Keratinocyte (primary cell): ENCODE data around the gene TFCP2L1. TPM values are rescaled to one million over a fixed set of nuclear protein-coding genes. Genes with fewer than 3 reads are reported as not detected.

Source experiments
- DNase-seq: peaks from one replicate; pipeline ENCODE4 v3.0.0-alpha.2; 2011; ENCODE audit warnings: low read depth, missing footprints, low spot score
- FAIRE-seq: peaks from 2 replicates; lab custom pipeline; 2011; peaks lifted over from hg19 to GRCh38; lab: Jason Lieb, UNC
- H2AFZ ChIP-seq: 2 replicates; pipeline ENCODE4 v1.6.0; 2012; ENCODE audit warnings: low read length, control low read depth, inconsistent platforms; ENCODE audit not compliant: control insufficient read depth
- H3K27ac ChIP-seq: 2 replicates; pipeline ENCODE4 v1.5.1; 2011; ENCODE audit warnings: low read length; ENCODE audit not compliant: control insufficient read depth, insufficient read depth
- H3K27me3 ChIP-seq: 3 replicates; pipeline ENCODE4 v1.6.0; 2011; ENCODE audit warnings: low read length; ENCODE audit not compliant: control insufficient read depth, insufficient read depth; ENCODE audit errors: extremely low read depth
- H3K36me3 ChIP-seq, 2 experiments: 2 replicates in 1 of 2; 3 replicates in 1 of 2; pipeline ENCODE4 v1.5.1; 2011; ENCODE audit warnings: low read length in 2 of 2, mild to moderate bottlenecking in 1 of 2; ENCODE audit not compliant: control insufficient read depth in 2 of 2, insufficient read depth in 2 of 2; ENCODE audit errors: extremely low read depth in 1 of 2
- H3K4me1 ChIP-seq: 3 replicates; pipeline ENCODE4 v1.5.1; 2011; ENCODE audit warnings: low read length; ENCODE audit not compliant: control insufficient read depth, insufficient read depth; ENCODE audit errors: extremely low read depth
- H3K4me2 ChIP-seq: 3 replicates; pipeline ENCODE4 v1.6.0; 2011; ENCODE audit warnings: low read depth, low read length; ENCODE audit not compliant: control insufficient read depth, insufficient read depth; ENCODE audit errors: extremely low read depth
- H3K4me3 ChIP-seq, 3 experiments: fragments of 200-600 bp in 1 of 3; sonication (generic) in 1 of 3; 2 replicates in 2 of 3; 3 replicates in 1 of 3; pipeline ENCODE4 v1.5.1; 2011 to 2016; ENCODE audit warnings: low read length in 3 of 3, mild to moderate bottlenecking in 3 of 3, control low read depth in 2 of 3, inconsistent platforms in 1 of 3, low read depth in 1 of 3, mixed read lengths in 1 of 3, mixed run types in 1 of 3, moderate library complexity in 1 of 3; ENCODE audit not compliant: control insufficient read depth in 2 of 3, insufficient read depth in 2 of 3; ENCODE audit errors: extremely low read depth in 1 of 3
- H3K79me2 ChIP-seq: 2 replicates; pipeline ENCODE4 v1.6.0; 2012; ENCODE audit warnings: low read length; ENCODE audit not compliant: control insufficient read depth, insufficient read depth
- H3K9ac ChIP-seq: 3 replicates; pipeline ENCODE4 v1.6.0; 2011; ENCODE audit warnings: low read length; ENCODE audit not compliant: control insufficient read depth, insufficient read depth; ENCODE audit errors: extremely low read depth
- H3K9me1 ChIP-seq: 3 replicates; pipeline ENCODE4 v1.6.0; 2011; ENCODE audit warnings: low read length; ENCODE audit not compliant: control insufficient read depth, insufficient read depth; ENCODE audit errors: extremely low read depth
- H3K9me3 ChIP-seq: 2 replicates; pipeline ENCODE4 v1.5.1; 2012; ENCODE audit warnings: low read depth, low read length; ENCODE audit not compliant: control insufficient read depth
- H4K20me1 ChIP-seq: 3 replicates; pipeline ENCODE4 v1.6.0; 2011; ENCODE audit warnings: low read length; ENCODE audit not compliant: control insufficient read depth, insufficient read depth; ENCODE audit errors: extremely low read depth
- EZH2 ChIP-seq: IDR thresholded peaks from one replicate; pipeline ENCODE4 v1.6.1; 2012; ENCODE audit warnings: inconsistent platforms, mild to moderate bottlenecking, low read length, moderate library complexity
- dilution Hi-C: fragments of 300-500 bp; cut with MboI; formaldehyde crosslinking; loops from one replicate; pipeline ENCODE4 v1.7.0; 2020; ENCODE audit warnings: low sequenced_read_pairs; ENCODE audit not compliant: extremely low pct_ligation_motif_present
- polyA plus RNA-seq, 5 experiments: library from polyadenylated mRNA; depleted of rRNA in 3 of 5; stranded (reverse) in 3 of 5; stranded (forward) in 1 of 5; unstranded in 1 of 5; fragments of >200 nt; gene quantifications; 1 replicate in 1 of 5; 2 replicates in 3 of 5; 3 replicates in 1 of 5; pipeline versions ENCODE4 v1.2.1 to v1.2.3, GENCODE V29; 2011 to 2012; ENCODE audit warnings: missing spikeins in 2 of 5, low read depth in 1 of 5, low replicate concordance in 1 of 5
- TF ChIP-seq, protein P1 (sequence below), 3 experiments: IDR thresholded peaks in 1 of 3; conservative IDR thresholded peaks in 1 of 3; optimal IDR thresholded peaks in 1 of 3; 2 replicates in 2 of 3; 3 replicates in 1 of 3; pipeline versions ENCODE3 to v1.5.1; 2011; ENCODE audit warnings: low read length in 3 of 3, mild to moderate bottlenecking in 3 of 3, moderate library complexity in 2 of 3, control low read depth in 1 of 3, inconsistent platforms in 1 of 3; ENCODE audit not compliant: insufficient read depth in 2 of 3; ENCODE audit errors: extremely low read depth in 1 of 3

Gene TFCP2L1
- polyA plus RNA-seq, 1 donor (not counting 4 experiments of a cell fraction or from before 2014, with no cell fraction given): 29.4 TPM

- no peak overlapping the region for H2AFZ ChIP-seq
- H3K4me3 ChIP-seq: no peak overlapping the region
- H3K9me1 ChIP-seq: no peaks in the 10 kb centered on the region
- no peak overlapping the region for H3K27ac ChIP-seq
- dilution Hi-C loops: no loop called here
- no peak for DNase-seq
- H3K36me3 ChIP-seq: peaks cover 37 to 49% of the 10 kb centered on the region in 2 experiments
- no peak overlapping the region for H3K9ac ChIP-seq
- H3K4me1 ChIP-seq: no peaks in the 10 kb centered on the region
- H4K20me1 ChIP-seq: no peaks in the 10 kb centered on the region
- no peaks in the 10 kb centered on the region for H3K79me2 ChIP-seq
- FAIRE-seq: no peak
- TF ChIP-seq, protein P1, sequence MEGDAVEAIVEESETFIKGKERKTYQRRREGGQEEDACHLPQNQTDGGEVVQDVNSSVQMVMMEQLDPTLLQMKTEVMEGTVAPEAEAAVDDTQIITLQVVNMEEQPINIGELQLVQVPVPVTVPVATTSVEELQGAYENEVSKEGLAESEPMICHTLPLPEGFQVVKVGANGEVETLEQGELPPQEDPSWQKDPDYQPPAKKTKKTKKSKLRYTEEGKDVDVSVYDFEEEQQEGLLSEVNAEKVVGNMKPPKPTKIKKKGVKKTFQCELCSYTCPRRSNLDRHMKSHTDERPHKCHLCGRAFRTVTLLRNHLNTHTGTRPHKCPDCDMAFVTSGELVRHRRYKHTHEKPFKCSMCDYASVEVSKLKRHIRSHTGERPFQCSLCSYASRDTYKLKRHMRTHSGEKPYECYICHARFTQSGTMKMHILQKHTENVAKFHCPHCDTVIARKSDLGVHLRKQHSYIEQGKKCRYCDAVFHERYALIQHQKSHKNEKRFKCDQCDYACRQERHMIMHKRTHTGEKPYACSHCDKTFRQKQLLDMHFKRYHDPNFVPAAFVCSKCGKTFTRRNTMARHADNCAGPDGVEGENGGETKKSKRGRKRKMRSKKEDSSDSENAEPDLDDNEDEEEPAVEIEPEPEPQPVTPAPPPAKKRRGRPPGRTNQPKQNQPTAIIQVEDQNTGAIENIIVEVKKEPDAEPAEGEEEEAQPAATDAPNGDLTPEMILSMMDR (optimal IDR thresholded peaks at IDR 0.05 in 1 of 3, IDR thresholded peaks at IDR 0.05 in 1 of 3, conservative IDR thresholded peaks at IDR 0.05 in 1 of 3; ENCODE audit: extremely low read depth in 1 of 3, insufficient read depth in 2 of 3, low read length in 3 of 3): no peak
- no peak for TF ChIP-seq EZH2
- H3K9me3 ChIP-seq: no peaks in the 10 kb centered on the region
- H3K4me2 ChIP-seq: no peak overlapping the region
- no peaks in the 10 kb centered on the region for H3K27me3 ChIP-seq
These were observed 46.2 kb downstream of the TFCP2L1 start for GRCh38 chr2:121238828-121239227.

DNA sequence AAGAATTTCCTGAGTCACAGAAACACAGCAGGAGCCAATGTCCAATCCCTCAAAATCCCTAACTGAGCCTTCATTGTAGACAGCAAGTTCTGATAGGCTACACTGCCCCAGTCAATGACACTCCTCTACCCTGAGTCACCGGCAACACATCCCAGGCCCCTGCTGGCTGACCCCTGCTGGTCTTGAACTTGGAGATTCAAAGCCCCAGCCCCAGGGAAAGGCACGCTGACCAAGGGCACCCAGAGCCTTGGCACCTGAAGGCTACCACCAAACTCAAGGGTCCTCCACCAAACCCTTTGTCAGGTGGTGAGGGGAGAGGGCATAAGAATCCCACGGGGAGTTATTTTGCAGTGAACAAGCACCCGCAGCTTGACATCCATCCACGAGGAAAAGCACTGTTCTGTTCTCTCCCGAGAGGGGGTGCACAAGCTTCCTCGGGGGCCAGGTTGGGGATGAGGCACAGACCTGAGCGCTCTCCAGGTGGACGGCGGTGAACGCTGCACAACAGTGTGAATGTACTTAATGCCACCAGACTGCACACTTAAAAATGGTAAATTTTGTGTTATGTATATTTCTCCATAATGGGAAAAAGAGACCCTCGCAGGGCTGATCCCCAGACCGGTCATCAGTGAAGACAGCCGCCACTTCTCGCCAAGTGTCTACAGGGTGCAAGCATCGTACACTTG is 46.9 kb downstream of the TFCP2L1 start:
- FAIRE-seq (no peak), DNase-seq (no peak)
- Histone ChIP-seq H2AFZ (no peak overlapping the region), H3K9me1 (no peaks in the 10 kb centered on the region), H3K9me3 (no peaks in the 10 kb centered on the region), H3K27me3 (no peaks in the 10 kb centered on the region), H4K20me1 (no peaks in the 10 kb centered on the region), H3K4me1 (no peaks in the 10 kb centered on the region), H3K79me2 (no peaks in the 10 kb centered on the region), H3K9ac (no peak overlapping the region), H3K36me3 (peaks cover 42 to 51% of the 10 kb centered on the region in 2 experiments), H3K4me3 (no peak overlapping the region), H3K27ac (no peak overlapping the region), H3K4me2 (no peak overlapping the region)
- TF ChIP-seq, protein P1 (optimal IDR thresholded peaks at IDR 0.05 in 1 of 3, IDR thresholded peaks at IDR 0.05 in 1 of 3, conservative IDR thresholded peaks at IDR 0.05 in 1 of 3; ENCODE audit: extremely low read depth in 1 of 3, insufficient read depth in 2 of 3, low read length in 3 of 3): no peak
- TF ChIP-seq EZH2: no peak
- dilution Hi-C loops: no loop called here
